Right lobe of liver (tissue), 6 donors: ENCODE results near the gene FKBP5. TPM values are rescaled to one million over a fixed set of nuclear protein-coding genes. Genes with fewer than 3 reads are reported as not detected.

Experiments
- ATAC-seq, 4 donors: fragments of 200-7000 bp; cut with Tn5 transposase; one replicate each; pipeline ENCODE4 v1.9.1; 2020; ENCODE audit warnings: mild to moderate bottlenecking in 4 of 4, moderate library complexity in 4 of 4
- DNase-seq, 3 donors: peaks; one replicate each; pipeline ENCODE4 v3.0.0-alpha.2; 2020
- H3K27ac ChIP-seq, 3 donors: fragments of 200-600 bp; one replicate each; pipeline ENCODE4 v1.8.0; 2022
- H3K27me3 ChIP-seq, 2 donors: fragments of 200-600 bp; one replicate each; pipeline ENCODE4 v1.8.0; 2022
- H3K36me3 ChIP-seq, 4 donors: fragments of 200-600 bp; sonication (generic) in 1 of 4; one replicate each; pipeline versions ENCODE4 v1.5.1 to v1.8.0; 2017 to 2022; ENCODE audit warnings: control low read depth in 1 of 4
- H3K4me1 ChIP-seq, 4 donors: fragments of 200-600 bp; sonication (generic) in 1 of 4; one replicate each; pipeline versions ENCODE4 v1.5.1 to v1.8.0; 2017 to 2022; ENCODE audit warnings: control low read depth in 1 of 4
- H3K4me3 ChIP-seq, 3 donors: fragments of 200-600 bp; one replicate each; pipeline ENCODE4 v1.8.0; 2022
- H3K9me3 ChIP-seq, 4 donors: fragments of 200-600 bp; sonication (generic) in 1 of 4; one replicate each; pipeline versions ENCODE4 v1.5.1 to v1.8.0; 2017 to 2022; ENCODE audit warnings: control low read depth in 1 of 4
- POLR2A ChIP-seq: fragments of 450-650 bp; IDR thresholded peaks from one replicate; pipeline ENCODE4 v1.6.1; 2017; ENCODE audit warnings: antibody characterized with exemption, mild to moderate bottlenecking
- WGBS: methylation state at CpG from one replicate; pipeline ENCODE4 v1.1.6; 2018; ENCODE audit warnings: low coverage, low lambda C conversion rate; ENCODE audit not compliant: insufficient coverage; ENCODE audit errors: missing lambda C conversion rate; 5-methylcytosine and 5-hydroxymethylcytosine counted together
- intact Hi-C, 2 donors: fragments of 100-400 bp; cut with DNase I; formaldehyde crosslinking; loops; one replicate each; pipeline versions ENCODE4 v1.11.2 to v1.14.1; 2022
- total RNA-seq, 6 experiments: library from RNA; depleted of rRNA in 2 of 6; stranded (reverse); fragments of >200 nt in 2 of 6; fragmentation: NEBNext Ultra II Directional in 3 of 6; extraction: Animal tissue kit (Norgen Biotek cat#: 25700) in 3 of 6; gene quantifications; one replicate each; pipeline versions ENCODE4 v1.1.0 to v1.2.4, GENCODE V29; 2016 to 2023
- TF ChIP-seq, protein P1 (sequence below), 4 donors: fragments of 200-600 bp in 3 of 4; fragments of 450-650 bp in 1 of 4; IDR thresholded peaks; one replicate each; pipeline versions ENCODE4 v1.5.1 to v1.8.0; 2016 to 2022; ENCODE audit warnings: antibody characterized with exemption in 4 of 4, mild to moderate bottlenecking in 2 of 4
- donor health status: DM: no; HTN: yes; CAD: no.
- donor health status: DM: no; HTN: no; CAD: no.
- donor health status: DM: no; HTN: no; CAD: no.
- donor health status: DM: no; HTN: yes; CAD: no.
- donor health status: DM: no; HTN: yes; CAD: no.

The FKBP5 gene
- total RNA-seq, 6 experiments from 2014 or later, result 36.1 to 387 (median 111) TPM

DNA sequence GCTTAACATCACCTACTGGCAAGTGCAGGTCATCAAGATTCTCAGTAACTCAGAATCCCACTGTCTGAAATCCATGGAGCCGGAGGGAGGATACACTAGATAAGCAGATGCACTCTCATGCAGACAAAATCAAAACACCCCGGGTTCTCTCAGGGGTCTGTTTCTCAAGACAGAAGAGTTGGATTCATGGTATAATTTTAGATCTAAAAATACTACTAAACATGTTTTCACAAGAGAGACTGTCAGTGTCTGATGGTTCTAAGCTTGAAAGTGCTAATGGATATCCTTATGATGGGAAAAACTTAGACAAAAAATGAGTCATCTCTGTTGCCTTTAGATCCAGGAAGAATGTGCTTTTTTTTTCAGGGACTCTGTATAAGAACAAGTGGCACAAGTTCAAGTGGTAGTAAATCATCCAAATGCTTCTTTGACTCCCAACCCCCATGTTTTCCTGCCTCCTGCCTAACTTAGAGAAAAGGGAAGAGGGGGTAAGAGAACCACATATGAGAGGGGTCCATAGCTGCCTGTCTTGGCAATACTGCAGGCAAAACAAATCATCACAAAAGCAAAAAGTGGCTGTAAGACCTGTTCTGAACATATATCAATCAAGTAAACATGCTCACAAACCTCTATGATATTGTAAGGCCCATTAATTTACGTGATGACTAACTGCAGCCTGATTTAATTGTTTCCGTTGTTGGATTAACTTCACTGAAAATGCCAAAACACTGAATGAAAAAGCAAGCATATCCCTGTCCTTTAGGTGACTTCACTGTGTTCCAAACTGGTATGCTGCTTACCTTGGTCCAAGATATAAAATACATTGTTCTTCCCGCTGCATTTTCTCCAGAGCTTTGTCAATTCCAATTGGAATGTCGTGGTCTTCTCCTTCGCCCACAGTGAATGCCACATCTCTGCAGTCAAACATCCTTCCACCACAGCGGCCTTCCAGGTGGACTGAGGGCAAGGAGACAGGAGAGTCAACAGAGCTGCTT, 92.0 kb downstream of the FKBP5 start:
- H3K36me3 ChIP-seq, result peaks cover 0 to 57% (median 26%) of the 10 kb centered on the region in 4 donors
- no peak for DNase-seq
- H3K27ac ChIP-seq, result no peak overlapping the region
- WGBS, result 73% methylated on average over 8 of the region's 8 CpGs
- H3K4me3 ChIP-seq, result no peak overlapping the region
- TF ChIP-seq POLR2A, result no peak
- TF ChIP-seq, protein P1, sequence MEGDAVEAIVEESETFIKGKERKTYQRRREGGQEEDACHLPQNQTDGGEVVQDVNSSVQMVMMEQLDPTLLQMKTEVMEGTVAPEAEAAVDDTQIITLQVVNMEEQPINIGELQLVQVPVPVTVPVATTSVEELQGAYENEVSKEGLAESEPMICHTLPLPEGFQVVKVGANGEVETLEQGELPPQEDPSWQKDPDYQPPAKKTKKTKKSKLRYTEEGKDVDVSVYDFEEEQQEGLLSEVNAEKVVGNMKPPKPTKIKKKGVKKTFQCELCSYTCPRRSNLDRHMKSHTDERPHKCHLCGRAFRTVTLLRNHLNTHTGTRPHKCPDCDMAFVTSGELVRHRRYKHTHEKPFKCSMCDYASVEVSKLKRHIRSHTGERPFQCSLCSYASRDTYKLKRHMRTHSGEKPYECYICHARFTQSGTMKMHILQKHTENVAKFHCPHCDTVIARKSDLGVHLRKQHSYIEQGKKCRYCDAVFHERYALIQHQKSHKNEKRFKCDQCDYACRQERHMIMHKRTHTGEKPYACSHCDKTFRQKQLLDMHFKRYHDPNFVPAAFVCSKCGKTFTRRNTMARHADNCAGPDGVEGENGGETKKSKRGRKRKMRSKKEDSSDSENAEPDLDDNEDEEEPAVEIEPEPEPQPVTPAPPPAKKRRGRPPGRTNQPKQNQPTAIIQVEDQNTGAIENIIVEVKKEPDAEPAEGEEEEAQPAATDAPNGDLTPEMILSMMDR (IDR thresholded peaks at IDR 0.05), result no peak
- peak in 2 of 4 donors; percentile 2 to 29 for ATAC-seq
- H3K27me3 ChIP-seq, result no peaks in the 10 kb centered on the region
- intact Hi-C loops, result no loop called here
- H3K9me3 ChIP-seq, result no peaks in the 10 kb centered on the region
- peaks cover 0 to 40% (median 24%) of the 10 kb centered on the region in 4 donors for H3K4me1 ChIP-seq

DNA sequence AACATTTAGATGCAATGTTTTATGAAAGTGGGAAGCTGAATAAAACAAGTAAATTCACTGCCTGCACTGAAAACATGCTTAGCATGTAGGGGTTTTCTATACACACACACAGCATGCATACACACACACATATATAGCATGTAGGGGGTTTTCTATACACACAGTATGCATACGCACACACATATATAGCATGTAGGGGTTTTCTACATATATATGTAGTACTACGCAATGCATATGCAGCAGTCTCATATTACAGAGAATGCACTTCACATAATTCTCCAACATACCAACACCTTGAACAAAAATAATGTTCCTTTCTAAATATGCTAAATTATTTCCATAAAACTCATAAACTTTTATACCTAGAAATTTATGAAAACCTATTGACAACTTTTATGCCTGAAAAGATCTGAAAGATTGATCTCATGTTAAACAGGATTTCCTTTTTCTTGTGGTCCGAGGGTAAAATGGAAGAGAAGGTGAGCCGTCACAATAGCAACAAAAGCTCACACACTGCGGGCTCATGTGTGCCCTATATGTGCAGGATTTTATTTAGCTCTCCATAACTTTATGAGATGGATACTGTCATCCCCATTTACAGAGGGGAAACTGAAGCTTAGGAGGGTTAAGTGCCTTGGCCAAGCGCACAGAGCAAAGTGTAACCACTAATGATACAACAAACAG, 94.1 kb downstream of the FKBP5 start:
- WGBS, result 75% methylated on average over 6 of the region's 6 CpGs
- no peak overlapping the region for H3K27ac ChIP-seq
- H3K9me3 ChIP-seq, result no peaks in the 10 kb centered on the region
- DNase-seq, result no peak
- peaks cover 0 to 35% (median 14%) of the 10 kb centered on the region in 4 donors for H3K4me1 ChIP-seq
- H3K4me3 ChIP-seq, result no peak overlapping the region
- TF ChIP-seq, protein P1 (IDR thresholded peaks at IDR 0.05), result no peak
- no peak for TF ChIP-seq POLR2A
- H3K27me3 ChIP-seq, result no peaks in the 10 kb centered on the region
- intact Hi-C loops, result no loop called here
- no peak for ATAC-seq
- peaks cover 0 to 73% (median 34%) of the 10 kb centered on the region in 4 donors for H3K36me3 ChIP-seq

DNA sequence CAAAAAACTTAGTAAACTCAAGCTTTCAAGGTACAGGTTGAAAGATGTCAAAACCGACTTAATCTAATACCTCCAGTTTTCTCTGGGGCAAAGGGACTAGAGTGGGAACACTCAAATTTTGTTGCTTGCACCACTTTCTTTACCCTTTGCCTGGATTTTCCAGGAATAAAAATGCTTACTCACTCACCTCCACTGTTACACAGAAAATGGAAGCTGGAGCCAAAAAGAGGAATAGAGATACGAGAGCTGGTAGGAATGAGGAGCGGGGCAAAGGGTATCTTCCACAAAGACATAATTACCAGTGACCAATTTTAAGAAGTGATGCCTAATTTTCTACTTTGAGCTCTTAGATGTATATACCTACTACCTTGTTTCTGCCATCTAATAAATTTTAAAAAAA, 96.5 kb downstream of the FKBP5 start:
- Histone ChIP-seq H3K9me3 (no peaks in the 10 kb centered on the region), H3K4me1 (peaks cover 0 to 32% (median 14%) of the 10 kb centered on the region in 4 donors), H3K4me3 (no peak overlapping the region), H3K36me3 (peaks cover 0 to 95% (median 41%) of the 10 kb centered on the region in 4 donors), H3K27me3 (no peaks in the 10 kb centered on the region), H3K27ac (peak overlapping the region in 2 of 3 donors; percentile 45 to 60)
- intact Hi-C loops, result no loop called here
- ATAC-seq (peak in 3 of 4 donors; percentile 43 to 74 (median 74)), DNase-seq (no peak)
- TF ChIP-seq, protein P1 (IDR thresholded peaks at IDR 0.05), result no peak
- no peak for TF ChIP-seq POLR2A
- 56% methylated on average over 3 of the region's 3 CpGs for WGBS

DNA sequence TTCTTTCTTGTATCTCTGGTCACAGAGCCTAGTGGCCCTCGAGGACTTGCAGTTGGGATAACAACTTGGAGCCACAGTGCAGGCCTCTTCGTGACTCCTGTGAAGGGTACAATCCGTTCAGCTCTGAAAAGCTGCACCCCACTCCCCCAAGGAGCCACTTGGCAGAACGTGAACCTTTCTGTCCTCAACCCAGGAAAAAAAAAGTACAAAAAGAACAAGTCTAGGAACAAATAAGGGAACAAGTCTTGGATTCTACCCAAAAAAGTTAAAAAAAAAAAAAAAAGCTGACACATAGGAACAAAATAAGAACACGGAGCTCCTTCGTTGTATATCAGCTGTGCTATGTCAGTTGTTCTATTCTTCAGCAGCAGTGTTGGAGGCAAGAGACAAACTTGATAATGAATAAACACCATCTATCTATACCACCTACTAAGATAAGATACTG, 98.1 kb downstream of the FKBP5 start:
- ATAC-seq (peak in 3 of 4 donors; percentile 31 to 70 (median 37)), DNase-seq (no peak)
- intact Hi-C loops, result no loop called here
- H3K4me3 ChIP-seq, result no peak overlapping the region
- H3K36me3 ChIP-seq, result peaks cover 0 to 95% (median 41%) of the 10 kb centered on the region in 4 donors
- peak overlapping the region in 2 of 3 donors; percentile 45 to 60 for H3K27ac ChIP-seq
- TF ChIP-seq POLR2A, result no peak
- TF ChIP-seq, protein P1 (IDR thresholded peaks at IDR 0.05), result no peak
- 45% methylated on average over 4 of the region's 6 CpGs for WGBS
- H3K9me3 ChIP-seq, result no peaks in the 10 kb centered on the region
- no peaks in the 10 kb centered on the region for H3K27me3 ChIP-seq
- peaks cover 0 to 47% (median 14%) of the 10 kb centered on the region in 4 donors for H3K4me1 ChIP-seq
